ENCODE data around the gene USF2.
"Not testable (repeated sequence)": the region's sequence is repeated elsewhere in the genome, so short reads cannot be mapped to it uniquely, and the experiment has no call there.

Gene USF2

DNA sequence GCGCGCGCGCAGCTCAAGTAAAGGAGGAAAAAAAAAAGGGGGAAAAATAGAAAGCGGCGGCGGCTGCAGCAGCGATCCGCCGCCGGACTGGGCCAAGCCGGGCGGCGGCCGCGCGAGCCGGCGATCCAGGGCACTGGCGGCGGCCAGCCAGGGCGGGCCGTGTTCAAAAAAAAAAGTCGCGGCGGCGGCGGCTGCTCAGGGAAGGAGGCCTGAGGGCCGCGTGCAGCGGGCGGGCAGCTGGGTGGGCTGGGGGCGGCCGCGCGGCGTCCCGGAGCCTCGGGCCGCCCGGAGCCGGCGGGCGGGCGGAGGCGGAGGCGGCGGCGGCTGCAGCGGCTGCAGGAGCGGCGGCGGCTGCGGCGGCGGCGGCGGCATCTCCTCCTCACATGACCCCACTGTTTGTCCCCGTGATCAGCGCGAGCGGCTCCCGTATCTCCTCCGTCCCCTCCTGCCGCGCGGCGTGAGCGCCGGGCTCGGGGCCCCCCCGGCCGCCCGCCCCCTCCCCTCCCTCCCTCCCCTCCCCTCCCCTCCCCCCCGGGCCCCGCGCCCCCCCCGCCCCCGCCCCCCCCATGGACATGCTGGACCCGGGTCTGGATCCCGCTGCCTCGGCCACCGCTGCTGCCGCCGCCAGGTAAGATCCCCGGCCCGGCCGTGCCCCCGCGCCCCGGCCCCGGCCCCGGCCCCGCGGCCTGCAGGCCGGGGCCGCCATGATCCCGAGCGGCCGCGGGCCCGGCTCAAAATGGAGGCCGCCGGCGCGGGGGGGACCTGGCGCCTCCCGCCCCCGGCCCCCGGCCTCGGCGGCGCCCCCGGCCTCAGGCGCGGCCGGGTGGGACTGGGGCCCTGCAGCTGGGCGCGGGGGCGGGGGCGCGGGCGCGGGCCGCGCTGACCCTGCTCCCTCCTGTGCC, at the start of gene USF2:
Gene USF2, plus strand, starts transcription at position 427 of the 902 bp plus-strand sequence. Its CDS starts 140 bp downstream, at position 567.
- DNase-seq = peak; percentile 66

DNA sequence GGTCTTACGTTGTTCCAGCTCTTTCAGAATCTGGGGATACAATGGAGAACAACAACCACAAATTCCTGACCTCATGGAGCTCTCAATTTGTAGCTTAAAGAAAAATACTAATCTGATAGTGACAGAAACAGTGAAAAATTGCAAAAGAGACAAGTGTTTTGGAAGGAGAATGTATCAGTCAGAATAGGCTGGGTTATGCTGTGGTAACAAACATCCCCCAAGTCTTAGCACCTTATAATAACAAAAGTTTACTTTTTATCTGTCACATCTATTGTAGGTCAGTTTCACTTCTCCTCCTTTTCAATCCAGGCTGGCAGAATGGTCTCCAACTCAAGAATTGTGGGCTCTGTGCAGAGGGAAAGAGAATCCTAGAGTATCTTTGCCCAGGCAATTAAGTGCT, 49.8 kb upstream of the USF2 start:
- no peak for DNase-seq

- no peak for DNase-seq
These were observed 48.3 kb upstream of the USF2 start for GRCh38 chr19:35220315-35220921.

- DNase-seq = not testable (repeated sequence)
These were observed 47.7 kb upstream of the USF2 start for GRCh38 chr19:35220973-35221590.

DNA sequence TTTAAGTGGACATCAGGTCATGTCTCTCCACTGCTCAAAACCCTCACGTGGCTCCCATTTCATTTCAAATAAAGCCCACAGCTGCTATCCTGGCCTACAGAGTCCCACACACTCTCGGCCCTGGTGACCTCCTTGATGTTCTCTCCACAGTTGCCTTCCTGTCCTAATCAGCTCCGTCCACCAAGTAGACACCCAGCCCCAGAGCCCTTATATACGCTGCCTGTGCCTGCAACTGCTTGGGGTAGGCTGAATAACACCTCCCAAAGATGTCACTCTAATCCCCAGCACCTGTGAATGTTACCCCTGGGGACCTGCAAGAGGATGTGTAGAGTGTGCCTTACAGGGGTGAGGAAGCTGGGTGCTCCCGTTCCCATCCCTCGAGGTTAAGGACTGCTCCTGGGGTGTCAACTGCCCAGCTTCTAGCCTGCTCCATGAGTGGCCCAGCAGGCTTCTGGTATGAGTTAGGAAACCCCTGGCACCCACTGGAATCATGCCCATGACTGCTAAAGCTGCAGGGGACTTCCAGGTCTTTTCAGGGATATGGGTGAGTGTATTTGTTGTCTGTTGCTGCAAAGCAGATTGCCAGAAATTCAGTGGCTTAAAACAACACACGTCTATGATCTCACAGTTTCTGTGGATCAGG, 46.3 kb upstream of the USF2 start:
- DNase-seq = no peak

DNA sequence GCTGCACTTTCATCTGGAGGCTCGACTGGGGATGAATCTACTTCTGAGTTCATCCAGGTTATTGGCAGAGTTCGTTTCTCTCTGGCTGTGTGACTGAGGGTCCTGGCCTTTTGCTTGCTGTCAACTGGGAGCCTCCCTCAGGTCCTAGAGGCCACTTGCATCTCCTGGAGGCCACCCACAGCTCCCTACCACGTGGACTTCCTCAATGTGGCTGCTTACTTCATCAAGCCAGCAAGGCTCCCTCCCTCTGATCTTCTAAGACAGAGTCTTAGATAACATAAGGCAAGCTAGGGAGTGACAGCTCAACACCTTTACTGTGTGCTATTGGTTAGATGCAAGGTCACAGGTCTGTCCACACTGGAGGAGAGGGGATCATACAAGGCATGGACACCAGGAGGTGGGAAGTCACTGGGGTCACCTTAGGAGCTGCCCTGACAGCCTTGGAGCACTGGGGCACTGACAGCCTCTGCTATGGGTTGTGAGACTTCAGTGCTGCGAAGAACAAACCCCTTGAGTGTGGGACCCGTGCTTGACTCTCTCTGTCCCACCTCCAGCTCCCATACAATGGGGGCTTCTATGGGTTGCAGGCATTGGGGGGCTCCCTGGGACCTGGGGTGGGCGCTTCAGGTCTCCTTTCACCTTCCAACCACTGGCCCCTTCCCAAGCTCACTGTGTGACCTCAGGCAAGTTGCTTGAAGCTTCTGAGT, 45.5 kb upstream of the USF2 start:
- DNase-seq = no peak

- DNase-seq = no peak
These were observed 44.8 kb upstream of the USF2 start for GRCh38 chr19:35223862-35224505.

GRCh38 chr19:35224681-35225571, 43.8 kb upstream of the USF2 start:
- no peak for DNase-seq

GRCh38 chr19:35225951-35226350, 42.8 kb upstream of the USF2 start:
- DNase-seq = no peak

GRCh38 chr19:35226748-35227147, 42.0 kb upstream of the USF2 start:
- DNase-seq = no peak

DNA sequence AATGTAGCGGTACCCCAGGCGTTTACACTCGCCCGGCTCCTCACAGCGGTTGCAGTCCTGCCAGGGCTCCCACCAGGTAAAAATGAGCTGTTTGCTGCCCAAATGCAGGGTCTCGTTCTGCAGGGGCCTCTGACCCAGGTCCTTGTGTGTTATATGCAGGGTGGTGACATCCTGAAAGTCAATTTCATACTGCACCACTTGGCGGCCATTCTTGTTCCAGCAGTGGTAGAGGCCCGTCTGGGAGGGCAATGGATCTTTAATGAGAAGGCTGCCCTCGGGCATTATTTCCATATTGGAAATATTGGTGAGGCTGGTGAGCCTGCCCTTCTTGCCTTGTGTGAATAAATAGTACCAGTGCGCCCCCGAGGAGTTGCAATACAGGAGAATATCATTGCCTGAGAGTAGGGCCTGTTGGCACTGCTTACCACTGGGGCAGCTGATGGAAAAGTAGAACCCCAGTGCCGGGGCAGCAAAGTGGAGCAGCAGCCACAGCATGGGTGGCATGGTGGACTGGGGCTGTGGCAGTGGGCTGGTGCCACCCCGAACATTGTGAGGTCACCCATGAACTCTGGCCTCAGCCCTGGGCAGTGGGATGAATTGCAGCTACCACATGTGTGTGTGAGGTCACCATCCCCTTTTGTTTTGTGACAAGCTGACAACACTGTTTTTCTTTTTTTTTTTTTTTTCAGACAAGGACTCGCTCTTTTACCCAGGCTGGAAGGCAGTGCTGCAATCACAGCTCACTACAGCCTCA, 40.4 kb upstream of the USF2 start, which contains the start of gene FAM187B:
Gene FAM187B, minus strand, starts transcription at position 563 of the 754 bp plus-strand sequence. Its CDS starts 59 bp downstream, at position 504.
- no peak for DNase-seq

GRCh38 chr19:35229601-35230000, 39.2 kb upstream of the USF2 start:
- DNase-seq = no peak

- DNase-seq = no peak
These were observed 36.7 kb upstream of the USF2 start for GRCh38 chr19:35231956-35232645.

- no peak for DNase-seq
These were observed 35.9 kb upstream of the USF2 start for GRCh38 chr19:35232912-35233311.

DNA sequence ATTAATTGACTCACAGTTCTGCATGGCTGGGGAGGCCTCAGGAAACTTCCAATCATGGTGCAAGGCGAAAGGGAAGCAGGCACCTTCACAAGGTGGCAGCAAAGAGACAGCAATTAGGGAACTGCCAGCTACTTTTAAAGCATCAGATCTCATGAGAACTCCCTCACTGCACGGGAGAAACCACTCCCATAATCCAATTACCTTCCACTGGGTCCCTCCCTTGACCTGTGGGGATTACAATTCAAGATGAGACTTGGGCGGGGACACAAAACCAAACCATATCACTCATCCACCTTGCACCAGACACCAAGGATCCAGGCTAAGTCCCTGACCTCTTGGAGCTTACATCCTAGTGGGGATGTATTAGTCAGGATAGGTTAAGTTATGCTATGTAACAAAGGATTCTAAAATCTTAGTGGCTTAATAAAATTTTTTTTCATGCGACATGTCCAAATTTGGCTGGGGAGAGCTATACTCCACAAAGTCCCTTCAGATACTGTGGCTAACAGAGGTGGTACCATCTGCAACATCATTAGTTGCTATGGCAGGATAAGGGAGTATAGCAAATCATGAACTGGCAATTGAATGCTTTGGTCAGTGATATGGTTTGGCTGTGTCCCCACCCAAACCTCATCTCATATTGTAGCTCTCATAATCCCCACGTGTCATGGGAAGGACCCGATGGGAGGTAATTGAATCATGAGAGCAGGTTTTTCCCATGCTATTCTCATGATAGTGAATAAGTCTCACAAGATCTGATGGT, 31.9 kb upstream of the USF2 start:
- DNase-seq = no peak

DNA sequence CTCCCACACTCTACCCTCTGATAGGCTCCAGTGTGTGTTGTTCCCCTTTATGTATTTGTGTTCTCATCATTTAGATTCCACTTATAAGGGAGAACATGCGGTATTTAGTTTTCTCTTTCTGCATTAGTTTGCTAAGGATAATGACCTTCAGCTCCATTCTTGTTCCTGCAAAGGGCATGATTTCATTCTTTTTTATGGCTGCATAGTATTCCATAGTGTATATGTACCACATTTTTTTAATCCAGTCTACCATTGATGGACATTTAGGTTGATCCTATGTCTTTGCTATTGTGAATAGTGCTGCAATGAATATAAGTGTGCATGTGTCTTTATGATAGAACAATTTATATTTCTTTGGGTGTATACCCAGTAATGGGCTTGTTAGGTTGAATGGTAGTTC, 29.2 kb upstream of the USF2 start:
- DNase-seq = not testable (repeated sequence)

- no peak for DNase-seq
These were observed 28.4 kb upstream of the USF2 start for GRCh38 chr19:35240327-35240726.

DNA sequence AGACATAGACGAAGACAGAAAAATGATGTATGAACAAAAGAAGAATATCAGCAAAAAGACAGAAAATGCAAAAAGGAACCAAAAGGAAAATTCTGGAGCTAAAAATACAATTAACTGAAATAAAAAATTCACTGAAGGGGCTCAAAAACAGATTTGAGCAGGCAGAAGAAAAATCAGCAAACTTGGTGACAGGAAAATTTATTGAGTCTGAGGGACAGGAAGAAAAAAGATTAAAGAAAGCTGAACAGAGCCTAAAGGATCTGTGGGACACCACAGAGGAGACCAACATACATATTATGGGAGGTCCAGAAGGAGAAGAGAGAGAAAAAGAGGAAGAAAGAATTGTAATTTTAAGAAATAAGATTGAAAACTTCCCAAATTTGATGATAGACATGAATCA, 27.3 kb upstream of the USF2 start:
- DNase-seq = no peak

All from NCI-H2029 (cell line).